ENCODE data around the gene GRAPL. TPM values are rescaled to one million over a fixed set of nuclear protein-coding genes. Genes with fewer than 3 reads are reported as not detected.

Gene GRAPL
- total RNA-seq, 2 experiments from 2014 or later: 2.9 to 4.0 TPM

Other genes starting within 250 kb of the GRAPL start
- gene SLC5A10, start 175.4 kb upstream of the GRAPL start, total RNA-seq: not detected
- gene FAM83G, start 122.8 kb upstream of the GRAPL start, total RNA-seq: 10 to 100 TPM; 11.1 to 14.3 TPM
- 10 to 100 TPM; 10.7 to 11.2 TPM for gene GRAP, start 80.6 kb upstream of the GRAPL start, total RNA-seq
- 1 to 10 TPM; 6.8 to 8.2 TPM for gene EPN2, start 109.8 kb downstream of the GRAPL start, total RNA-seq
- 1 to 10 TPM; 7.4 to 7.8 TPM for gene B9D1, start 235.1 kb downstream of the GRAPL start, total RNA-seq

All from activated CD4-positive, alpha-beta T cell treated with anti-CD3 and anti-CD28 coated beads for 36 hours (primary cell).